Effector memory CD8-positive, alpha-beta T cell (primary cell): Measurements from ENCODE around the gene FGF12.

ENCODE experiments used
- ATAC-seq: fragments of 150-1000 bp; cut with Tn5 transposase; replicated peaks from 2 replicates; pipeline ENCODE4 v1.10.0; 2021; ENCODE audit warnings: mild to moderate bottlenecking, moderate library complexity
- DNase-seq, 3 experiments: peaks; one replicate each; pipeline ENCODE4 v3.0.0; 2021
- H3K27ac Mint-ChIP-seq, 2 donors: one replicate each; pipeline ENCODE4 v1.8.0; 2022; ENCODE audit warnings: mild to moderate bottlenecking in 2 of 2, mixed read lengths in 2 of 2, moderate library complexity in 2 of 2
- H3K27me3 Mint-ChIP-seq, 2 donors: one replicate each; pipeline ENCODE4 v1.8.0; 2022; ENCODE audit warnings: mixed read lengths in 2 of 2
- H3K36me3 Mint-ChIP-seq: one replicate; pipeline ENCODE4 v1.8.0; 2022; ENCODE audit warnings: mild to moderate bottlenecking, moderate library complexity, mixed read lengths; ENCODE audit not compliant: insufficient read depth
- H3K4me1 Mint-ChIP-seq, 2 donors: one replicate each; pipeline ENCODE4 v1.8.0; 2022; ENCODE audit warnings: low read depth in 2 of 2, mixed read lengths in 2 of 2
- H3K4me3 Mint-ChIP-seq, 2 donors: one replicate each; pipeline ENCODE4 v1.8.0; 2022; ENCODE audit warnings: mild to moderate bottlenecking in 2 of 2, mixed read lengths in 2 of 2, moderate library complexity in 2 of 2
- H3K9me3 Mint-ChIP-seq, 2 donors: one replicate each; pipeline ENCODE4 v1.8.0; 2022; ENCODE audit warnings: mixed read lengths in 2 of 2

The FGF12 gene

GRCh38 chr3:192170031-192170430 lies 557.3 kb downstream of the FGF12 start:
- Mint-ChIP-seq H3K4me1 (no peaks in the 10 kb centered on the region), H3K36me3 (no peaks in the 10 kb centered on the region), H3K27ac (no peak overlapping the region), H3K4me3 (no peak overlapping the region), H3K27me3 (no peaks in the 10 kb centered on the region), H3K9me3 (peaks cover 0 to 8% of the 10 kb centered on the region in 2 donors)
- DNase-seq (no peak), ATAC-seq (no peak)

GRCh38 chr3:192169332-192169915 lies 557.9 kb downstream of the FGF12 start:
- peaks cover 0 to 8% of the 10 kb centered on the region in 2 donors for H3K9me3 Mint-ChIP-seq
- ATAC-seq (no peak), DNase-seq (no peak)
- H3K27me3 Mint-ChIP-seq = no peaks in the 10 kb centered on the region
- no peak overlapping the region for H3K4me3 Mint-ChIP-seq
- H3K27ac Mint-ChIP-seq = no peak overlapping the region
- no peaks in the 10 kb centered on the region for H3K36me3 Mint-ChIP-seq
- H3K4me1 Mint-ChIP-seq = no peaks in the 10 kb centered on the region

- DNase-seq (no peak), ATAC-seq (no peak)
- Mint-ChIP-seq H3K27ac (no peak overlapping the region), H3K36me3 (no peaks in the 10 kb centered on the region), H3K27me3 (no peaks in the 10 kb centered on the region), H3K4me1 (no peaks in the 10 kb centered on the region), H3K9me3 (peaks cover 0 to 8% of the 10 kb centered on the region in 2 donors), H3K4me3 (no peak overlapping the region)
Measured at GRCh38 chr3:192168202-192168601, 559.1 kb downstream of the FGF12 start.

GRCh38 chr3:192165552-192165951 lies 561.8 kb downstream of the FGF12 start:
- H3K9me3 Mint-ChIP-seq = peaks cover 6 to 7% of the 10 kb centered on the region in 2 donors
- no peak overlapping the region for H3K27ac Mint-ChIP-seq
- no peaks in the 10 kb centered on the region for H3K4me1 Mint-ChIP-seq
- DNase-seq (no peak), ATAC-seq (no peak)
- H3K4me3 Mint-ChIP-seq = no peak overlapping the region
- no peaks in the 10 kb centered on the region for H3K27me3 Mint-ChIP-seq
- H3K36me3 Mint-ChIP-seq = no peaks in the 10 kb centered on the region

- no peaks in the 10 kb centered on the region for H3K4me1 Mint-ChIP-seq
- H3K36me3 Mint-ChIP-seq = no peaks in the 10 kb centered on the region
- no peak overlapping the region for H3K4me3 Mint-ChIP-seq
- H3K27ac Mint-ChIP-seq = no peak overlapping the region
- DNase-seq (no peak), ATAC-seq (no peak)
- H3K27me3 Mint-ChIP-seq = no peaks in the 10 kb centered on the region
- peaks cover 8 to 31% of the 10 kb centered on the region in 2 donors for H3K9me3 Mint-ChIP-seq
Measured at GRCh38 chr3:192161661-192162060, 565.7 kb downstream of the FGF12 start.

GRCh38 chr3:192156382-192156781 lies 571.0 kb downstream of the FGF12 start:
- ATAC-seq (no peak), DNase-seq (no peak)
- Mint-ChIP-seq H3K9me3 (peaks cover 8 to 24% of the 10 kb centered on the region in 2 donors), H3K4me1 (no peaks in the 10 kb centered on the region), H3K27me3 (no peaks in the 10 kb centered on the region), H3K36me3 (no peaks in the 10 kb centered on the region), H3K27ac (no peak overlapping the region), H3K4me3 (no peak overlapping the region)

GRCh38 chr3:192155194-192155593 lies 572.1 kb downstream of the FGF12 start:
- Mint-ChIP-seq H3K27me3 (no peaks in the 10 kb centered on the region), H3K27ac (no peak overlapping the region), H3K9me3 (peaks cover 8 to 20% of the 10 kb centered on the region in 2 donors), H3K4me3 (no peak overlapping the region), H3K4me1 (no peaks in the 10 kb centered on the region), H3K36me3 (no peaks in the 10 kb centered on the region)
- ATAC-seq = no peak
- no peak for DNase-seq

- Mint-ChIP-seq H3K27me3 (no peaks in the 10 kb centered on the region), H3K4me1 (no peaks in the 10 kb centered on the region), H3K27ac (no peak overlapping the region), H3K4me3 (no peak overlapping the region), H3K36me3 (no peaks in the 10 kb centered on the region), H3K9me3 (peaks cover 0 to 6% of the 10 kb centered on the region in 2 donors)
- no peak for ATAC-seq
- no peak for DNase-seq
Measured at GRCh38 chr3:192133271-192133670, 594.1 kb downstream of the FGF12 start.

GRCh38 chr3:192130534-192131132 lies 596.7 kb downstream of the FGF12 start:
- no peaks in the 10 kb centered on the region for H3K27me3 Mint-ChIP-seq

GRCh38 chr3:192129586-192129985 lies 597.8 kb downstream of the FGF12 start:
- DNase-seq (no peak), ATAC-seq (no peak)
- Mint-ChIP-seq H3K27ac (no peak overlapping the region), H3K36me3 (no peaks in the 10 kb centered on the region), H3K4me1 (no peaks in the 10 kb centered on the region), H3K4me3 (no peak overlapping the region), H3K9me3 (peaks cover 0 to 8% of the 10 kb centered on the region in 2 donors), H3K27me3 (no peaks in the 10 kb centered on the region)

More at GRCh38 chr3:192130534-192131132, 596.7 kb downstream of the FGF12 start:
- no peaks in the 10 kb centered on the region for H3K36me3 Mint-ChIP-seq
- H3K9me3 Mint-ChIP-seq = peaks cover 0 to 8% of the 10 kb centered on the region in 2 donors
- H3K4me3 Mint-ChIP-seq = no peak overlapping the region
- H3K27ac Mint-ChIP-seq = no peak overlapping the region
- ATAC-seq (no peak), DNase-seq (no peak)
- H3K4me1 Mint-ChIP-seq = no peaks in the 10 kb centered on the region

- no peak for ATAC-seq
- H3K4me3 Mint-ChIP-seq = no peak overlapping the region
- no peaks in the 10 kb centered on the region for H3K4me1 Mint-ChIP-seq
Measured at GRCh38 chr3:192128922-192129321, 598.4 kb downstream of the FGF12 start.

GRCh38 chr3:192128060-192128459 lies 599.3 kb downstream of the FGF12 start:
- H3K27me3 Mint-ChIP-seq = no peaks in the 10 kb centered on the region
- DNase-seq = no peak
- H3K27ac Mint-ChIP-seq = no peak overlapping the region
- no peaks in the 10 kb centered on the region for H3K4me1 Mint-ChIP-seq
- ATAC-seq = no peak
- no peaks in the 10 kb centered on the region for H3K36me3 Mint-ChIP-seq
- no peak overlapping the region for H3K4me3 Mint-ChIP-seq
- H3K9me3 Mint-ChIP-seq = peaks cover 3 to 8% of the 10 kb centered on the region in 2 donors

More at GRCh38 chr3:192128922-192129321, 598.4 kb downstream of the FGF12 start:
- DNase-seq = no peak
- Mint-ChIP-seq H3K27me3 (no peaks in the 10 kb centered on the region), H3K9me3 (peaks cover 0 to 8% of the 10 kb centered on the region in 2 donors), H3K27ac (no peak overlapping the region), H3K36me3 (no peaks in the 10 kb centered on the region)

- ATAC-seq = no peak
Measured at GRCh38 chr3:192122832-192123594, 604.3 kb downstream of the FGF12 start.

GRCh38 chr3:192121923-192122322 lies 605.4 kb downstream of the FGF12 start:
- no peaks in the 10 kb centered on the region for H3K36me3 Mint-ChIP-seq

More at GRCh38 chr3:192122832-192123594, 604.3 kb downstream of the FGF12 start:
- Mint-ChIP-seq H3K27me3 (no peaks in the 10 kb centered on the region), H3K27ac (no peak overlapping the region), H3K9me3 (peaks cover 5 to 8% of the 10 kb centered on the region in 2 donors), H3K36me3 (no peaks in the 10 kb centered on the region), H3K4me1 (no peaks in the 10 kb centered on the region), H3K4me3 (no peak overlapping the region)
- no peak for DNase-seq

More at GRCh38 chr3:192121923-192122322, 605.4 kb downstream of the FGF12 start:
- H3K27me3 Mint-ChIP-seq = no peaks in the 10 kb centered on the region
- peaks cover 6 to 8% of the 10 kb centered on the region in 2 donors for H3K9me3 Mint-ChIP-seq
- no peak for DNase-seq
- no peaks in the 10 kb centered on the region for H3K4me1 Mint-ChIP-seq
- H3K27ac Mint-ChIP-seq = no peak overlapping the region
- no peak for ATAC-seq
- no peak overlapping the region for H3K4me3 Mint-ChIP-seq
